Endothelial cell of umbilical vein (primary cell): Measurements from ENCODE around the gene PFDN6. TPM values are rescaled to one million over a fixed set of nuclear protein-coding genes. Genes with fewer than 3 reads are reported as not detected.

Experiments
- BruUV-seq: library from RNA; stranded (reverse); fragments of 400-500 nt; replicated peaks from 2 replicates; lab custom pipeline; 2021; lab: Mats Ljungman, UMichigan
- CTCF ChIA-PET: fragments of 300-600, 350-600 bp; sonication (Branson Sonifier 250); formaldehyde crosslinking; loops from one replicate; lab custom pipeline; 2021; ENCODE audit warnings: antibody characterized with exemption, inconsistent platforms; lab: Charles Lee
- POLR2A ChIA-PET: fragments of 300-600, 350-600 bp; sonication (Branson Sonifier 250); formaldehyde crosslinking; loops from one replicate; lab custom pipeline; 2021; ENCODE audit warnings: antibody characterized with exemption, inconsistent platforms; lab: Charles Lee
- DNase-seq: peaks from one replicate; pipeline ENCODE4 v3.0.0-alpha.2; 2011; ENCODE audit warnings: low read depth, low spot score
- FAIRE-seq: peaks from 2 replicates; lab custom pipeline; 2011; peaks lifted over from hg19 to GRCh38; lab: Jason Lieb, UNC
- H2AFZ ChIP-seq: 2 replicates; pipeline ENCODE4 v1.6.0; 2012; ENCODE audit warnings: low read depth, low read length, control low read depth, inconsistent platforms
- H3K27ac ChIP-seq: 2 replicates; pipeline ENCODE4 v1.5.1; 2011; ENCODE audit warnings: low read depth, mild to moderate bottlenecking, control low read depth, low read length, moderate library complexity; ENCODE audit not compliant: insufficient read depth
- H3K27me3 ChIP-seq, 2 experiments: 2 replicates each; pipeline versions ENCODE4 v1.6.0 to v1.6.1; 2011; ENCODE audit warnings: low read length in 2 of 2, mixed read lengths in 1 of 2; ENCODE audit not compliant: control insufficient read depth in 2 of 2, insufficient read depth in 2 of 2
- H3K36me3 ChIP-seq, 2 experiments: 2 replicates in 1 of 2; 3 replicates in 1 of 2; pipeline ENCODE4 v1.5.1; 2011; ENCODE audit warnings: low read length in 2 of 2, mild to moderate bottlenecking in 1 of 2, moderate library complexity in 1 of 2; ENCODE audit not compliant: control insufficient read depth in 2 of 2, insufficient read depth in 2 of 2; ENCODE audit errors: extremely low read depth in 1 of 2
- H3K4me1 ChIP-seq: 3 replicates; pipeline ENCODE4 v1.5.1; 2011; ENCODE audit warnings: mild to moderate bottlenecking, low read length; ENCODE audit not compliant: control insufficient read depth, insufficient read depth; ENCODE audit errors: extremely low read depth
- H3K4me2 ChIP-seq: 2 replicates; pipeline ENCODE4 v1.6.1; 2011; ENCODE audit warnings: low read length, control low read depth, mixed read lengths; ENCODE audit not compliant: insufficient read depth
- H3K4me3 ChIP-seq, 3 experiments: fragments of 200-600 bp in 1 of 3; sonication (generic), shearing (Covaris generic) in 1 of 3; replicated peaks in 1 of 3; 2 replicates each; pipeline ENCODE4 v1.5.1; 2011 to 2016; ENCODE audit warnings: control low read depth in 3 of 3, low read length in 3 of 3, mild to moderate bottlenecking in 2 of 3, inconsistent platforms in 1 of 3, low read depth in 1 of 3, moderate library complexity in 1 of 3; ENCODE audit not compliant: insufficient read depth in 1 of 3
- H3K79me2 ChIP-seq: 2 replicates; pipeline ENCODE4 v1.6.0; 2012; ENCODE audit warnings: low read length, inconsistent platforms; ENCODE audit not compliant: control insufficient read depth, insufficient read depth
- H3K9ac ChIP-seq: replicated peaks from 2 replicates; pipeline ENCODE3; 2011; ENCODE audit warnings: low read length, control low read depth; ENCODE audit not compliant: insufficient read depth; ENCODE audit errors: extremely low read depth
- H3K9me1 ChIP-seq: replicated peaks from 3 replicates; pipeline ENCODE4 v1.6.0; 2011; ENCODE audit warnings: mild to moderate bottlenecking, low read length; ENCODE audit not compliant: control insufficient read depth, insufficient read depth; ENCODE audit errors: extremely low read depth
- H3K9me3 ChIP-seq: replicated peaks from 2 replicates; pipeline ENCODE4 v1.5.1; 2012; ENCODE audit warnings: low read length, inconsistent platforms; ENCODE audit not compliant: control insufficient read depth, insufficient read depth
- H4K20me1 ChIP-seq: replicated peaks from 2 replicates; pipeline ENCODE3; 2011; ENCODE audit warnings: mild to moderate bottlenecking, low read length; ENCODE audit not compliant: control insufficient read depth, insufficient read depth; ENCODE audit errors: extremely low read depth
- EZH2 ChIP-seq: IDR thresholded peaks from 2 replicates; pipeline ENCODE4 v1.6.1; 2012; ENCODE audit warnings: borderline replicate concordance, low read depth, mild to moderate bottlenecking, moderate library complexity, low read length, inconsistent platforms; ENCODE audit not compliant: severe bottlenecking
- FOS ChIP-seq: IDR thresholded peaks from 2 replicates; pipeline ENCODE4 v1.6.1; 2011; ENCODE audit warnings: mild to moderate bottlenecking, low read length, moderate library complexity, borderline replicate concordance; ENCODE audit not compliant: insufficient read depth
- GATA2 ChIP-seq: IDR thresholded peaks from 2 replicates; pipeline ENCODE4 v1.7.0; 2011; ENCODE audit warnings: low read depth, mild to moderate bottlenecking, moderate library complexity, mixed read lengths, low read length; ENCODE audit not compliant: insufficient read length, insufficient read depth
- JUN ChIP-seq: IDR thresholded peaks from 2 replicates; pipeline ENCODE4 v1.6.1; 2011; ENCODE audit warnings: borderline replicate concordance, low read depth; ENCODE audit not compliant: insufficient read length, insufficient read depth
- MYC ChIP-seq: IDR thresholded peaks from one replicate; pipeline ENCODE4 v1.6.1; 2011; ENCODE audit warnings: mild to moderate bottlenecking, low read depth, low read length
- POLR2A ChIP-seq: IDR thresholded peaks from 2 replicates; pipeline ENCODE4 v1.6.1; 2012; ENCODE audit warnings: low read depth, mild to moderate bottlenecking, control low read depth, low read length
- POLR2AphosphoS5 ChIP-seq: IDR thresholded peaks from 2 replicates; pipeline ENCODE4 v1.6.1; 2012; ENCODE audit warnings: low read depth, mild to moderate bottlenecking, control low read depth, low read length, moderate library complexity; ENCODE audit not compliant: insufficient read depth
- dilution Hi-C: fragments of 300-500 bp; cut with MboI; formaldehyde crosslinking; loops from one replicate; pipeline ENCODE4 v1.15.0; 2019; ENCODE audit warnings: low sequenced_read_pairs; ENCODE audit not compliant: extremely low pct_ligation_motif_present
- intact Hi-C: fragments of 100-400 bp; cut with micrococcal nuclease; formaldehyde crosslinking; loops from one replicate; pipeline ENCODE4 v1.10.0; 2022
- microRNA-seq: library from miRNA; unstranded; fragments of <30 nt; microRNA quantifications from one replicate; pipeline ENCODE4 v1.2.0, GENCODE V29; 2021; ENCODE audit warnings: borderline number of aligned reads, borderline replicate concordance
- polyA plus RNA-seq, 4 experiments: library from polyadenylated mRNA; depleted of rRNA in 3 of 4; stranded (reverse) in 3 of 4; unstranded in 1 of 4; fragments of >200 nt; gene quantifications; 2 replicates each; pipeline versions ENCODE4 v1.2.1 to v1.2.3, GENCODE V29; 2011 to 2012; ENCODE audit warnings: missing spikeins in 1 of 4
- total RNA-seq: library from RNA; stranded (reverse); gene quantifications from 2 replicates; pipeline ENCODE4 v1.2.3, GENCODE V29; 2021

Gene PFDN6
- total and polyA plus RNA-seq, 2 donors (not counting 3 experiments of a cell fraction or from before 2014, with no cell fraction given): 31.0 to 63.5 TPM

- intact Hi-C loops: no loop called here
Measured at GRCh38 chr6:33336495-33336894, 47.1 kb downstream of the PFDN6 start.

GRCh38 chr6:33339193-33339592 is 49.8 kb downstream of the PFDN6 start:
- no peaks in the 10 kb centered on the region for H3K79me2 ChIP-seq
- no peaks in the 10 kb centered on the region for H3K9me3 ChIP-seq
- DNase-seq (no peak), FAIRE-seq (no peak)
- H3K9me1 ChIP-seq: no peaks in the 10 kb centered on the region
- no peaks in the 10 kb centered on the region for H3K4me1 ChIP-seq
- intact Hi-C loops: no loop called here
- POLR2A ChIA-PET: no interaction called here
- no peaks in the 10 kb centered on the region for H3K27me3 ChIP-seq
- no peak overlapping the region for H3K4me3 ChIP-seq
- no peak for TF ChIP-seq POLR2A
- no peak for TF ChIP-seq EZH2
- no peak for TF ChIP-seq MYC
- H3K27ac ChIP-seq: no peak overlapping the region
- no peaks in the 10 kb centered on the region for H3K36me3 ChIP-seq
- no peak overlapping the region for H3K9ac ChIP-seq
- no TSS peak for BruUV-seq
- no peak overlapping the region for H3K4me2 ChIP-seq
- CTCF ChIA-PET: interaction anchor here (0.6 to 1.1 kb wide), 2 partner anchors 23 to 211 kb away, joined by 4 to 5 read pairs; no protein-coding TSS in a partner anchor
- dilution Hi-C loops: no loop called here
- H4K20me1 ChIP-seq: no peaks in the 10 kb centered on the region
- no peak overlapping the region for H2AFZ ChIP-seq

More at GRCh38 chr6:33336495-33336894, 47.1 kb downstream of the PFDN6 start:
- DNase-seq (no peak), FAIRE-seq (no peak)
- H3K9ac ChIP-seq: no peak overlapping the region
- H3K27me3 ChIP-seq: no peaks in the 10 kb centered on the region
- H3K4me1 ChIP-seq: no peaks in the 10 kb centered on the region
- CTCF ChIA-PET: interaction anchor here (0.8 to 1.9 kb wide), 2 partner anchors 9 to 90 kb away, joined by 3 to 11 read pairs; no protein-coding TSS in a partner anchor
- H3K79me2 ChIP-seq: no peaks in the 10 kb centered on the region
- POLR2A ChIA-PET: no interaction called here
- H3K4me3 ChIP-seq: no peak overlapping the region
- H3K9me3 ChIP-seq: no peaks in the 10 kb centered on the region
- no TSS peak for BruUV-seq
- H4K20me1 ChIP-seq: no peaks in the 10 kb centered on the region
- no peak for TF ChIP-seq MYC
- no peak for TF ChIP-seq FOS
- TF ChIP-seq GATA2: no peak
- no peak for TF ChIP-seq POLR2A
- no peak for TF ChIP-seq EZH2
- no peak for TF ChIP-seq JUN
- TF ChIP-seq POLR2AphosphoS5: no peak
- dilution Hi-C loops: no loop called here
- H3K4me2 ChIP-seq: no peak overlapping the region
- no peak overlapping the region for H2AFZ ChIP-seq
- no peak overlapping the region for H3K27ac ChIP-seq
- no peaks in the 10 kb centered on the region for H3K36me3 ChIP-seq
- H3K9me1 ChIP-seq: no peaks in the 10 kb centered on the region

Small RNAs within 50 kb of the gene (microRNA-seq; reads per million reads assigned to microRNA genes)
- gene MIR6834 (not detected), gene MIR6873 (not detected)

Other genes starting within 250 kb of the PFDN6 start
- gene HLA-DPA1, start 216.0 kb upstream of the PFDN6 start, total RNA-seq: 11.4 TPM in 1 of 2 replicates, not detected in the other
- gene HLA-DPA1, start 216.0 kb upstream of the PFDN6 start, polyA plus RNA-seq: 18.9 and 23.2 TPM in 2 replicates
- gene HLA-DPB1, start 213.6 kb upstream of the PFDN6 start, total RNA-seq: 2.3 and 19.1 TPM in 2 replicates
- gene HLA-DPB1, start 213.6 kb upstream of the PFDN6 start, polyA plus RNA-seq: 26.1 and 38.0 TPM in 2 replicates
- gene COL11A2, start 97.1 kb upstream of the PFDN6 start, total RNA-seq: 1.3 and 1.7 TPM in 2 replicates
- 0.49 and 0.65 TPM in 2 replicates for gene COL11A2, start 97.1 kb upstream of the PFDN6 start, polyA plus RNA-seq
- gene RXRB, start 88.9 kb upstream of the PFDN6 start, total RNA-seq: 43.4 and 45.6 TPM in 2 replicates
- gene RXRB, start 88.9 kb upstream of the PFDN6 start, polyA plus RNA-seq: 44.4 and 48.1 TPM in 2 replicates
- gene SLC39A7, start 88.7 kb upstream of the PFDN6 start, total RNA-seq: 129 and 138 TPM in 2 replicates
- 92.2 and 99.8 TPM in 2 replicates for gene SLC39A7, start 88.7 kb upstream of the PFDN6 start, polyA plus RNA-seq
- 4.0 and 4.3 TPM in 2 replicates for gene HSD17B8, start 84.9 kb upstream of the PFDN6 start, total RNA-seq
- 8.2 and 8.4 TPM in 2 replicates for gene HSD17B8, start 84.9 kb upstream of the PFDN6 start, polyA plus RNA-seq
- 26.8 and 28.0 TPM in 2 replicates for gene RING1, start 81.1 kb upstream of the PFDN6 start, total RNA-seq
- 27.9 and 32.9 TPM in 2 replicates for gene RING1, start 81.1 kb upstream of the PFDN6 start, polyA plus RNA-seq
- 43.8 and 49.2 TPM in 2 replicates for gene VPS52, start 17.7 kb upstream of the PFDN6 start, total RNA-seq
- gene VPS52, start 17.7 kb upstream of the PFDN6 start, polyA plus RNA-seq: 112 and 132 TPM in 2 replicates
- gene RPS18, start 17.5 kb upstream of the PFDN6 start, total RNA-seq: 2,193 and 2,336 TPM in 2 replicates
- 4,861 and 5,541 TPM in 2 replicates for gene RPS18, start 17.5 kb upstream of the PFDN6 start, polyA plus RNA-seq
- 4.1 and 4.5 TPM in 2 replicates for gene B3GALT4, start 12.5 kb upstream of the PFDN6 start, total RNA-seq
- gene B3GALT4, start 12.5 kb upstream of the PFDN6 start, polyA plus RNA-seq: 5.6 and 7.6 TPM in 2 replicates
- gene WDR46, start 362 bp upstream of the PFDN6 start, total RNA-seq: 66.9 and 71.2 TPM in 2 replicates
- 53.9 and 61.4 TPM in 2 replicates for gene WDR46, start 362 bp upstream of the PFDN6 start, polyA plus RNA-seq
- 85.8 and 90.3 TPM in 2 replicates for gene RGL2, start 9.3 kb downstream of the PFDN6 start, total RNA-seq
- 87.7 and 101 TPM in 2 replicates for gene RGL2, start 9.3 kb downstream of the PFDN6 start, polyA plus RNA-seq
- 90.7 and 98.0 TPM in 2 replicates for gene TAPBP, start 24.5 kb downstream of the PFDN6 start, total RNA-seq
- 69.6 and 79.9 TPM in 2 replicates for gene TAPBP, start 24.5 kb downstream of the PFDN6 start, polyA plus RNA-seq
- 12.6 and 13.9 TPM in 2 replicates for gene ZBTB22, start 28.1 kb downstream of the PFDN6 start, total RNA-seq
- 15.4 and 16.5 TPM in 2 replicates for gene ZBTB22, start 28.1 kb downstream of the PFDN6 start, polyA plus RNA-seq
- 52.0 and 54.4 TPM in 2 replicates for gene DAXX, start 33.4 kb downstream of the PFDN6 start, total RNA-seq
- 19.2 and 20.5 TPM in 2 replicates for gene DAXX, start 33.4 kb downstream of the PFDN6 start, polyA plus RNA-seq
- gene KIFC1, start 102.2 kb downstream of the PFDN6 start, total RNA-seq: 63.4 and 65.9 TPM in 2 replicates
- 38.5 and 39.3 TPM in 2 replicates for gene KIFC1, start 102.2 kb downstream of the PFDN6 start, polyA plus RNA-seq
- gene PHF1, start 121.4 kb downstream of the PFDN6 start, total RNA-seq: 28.8 and 32.5 TPM in 2 replicates
- 53.1 and 62.6 TPM in 2 replicates for gene PHF1, start 121.4 kb downstream of the PFDN6 start, polyA plus RNA-seq
- gene CUTA, start 128.5 kb downstream of the PFDN6 start, total RNA-seq: 133 TPM in 2 replicates
- 202 and 241 TPM in 2 replicates for gene CUTA, start 128.5 kb downstream of the PFDN6 start, polyA plus RNA-seq
- 14.3 and 15.1 TPM in 2 replicates for gene SYNGAP1, start 130.5 kb downstream of the PFDN6 start, total RNA-seq
- 7.3 and 7.9 TPM in 2 replicates for gene SYNGAP1, start 130.5 kb downstream of the PFDN6 start, polyA plus RNA-seq
- gene ZBTB9, start 165.0 kb downstream of the PFDN6 start, total RNA-seq: 8.0 and 8.7 TPM in 2 replicates
- gene ZBTB9, start 165.0 kb downstream of the PFDN6 start, polyA plus RNA-seq: 4.7 and 4.9 TPM in 2 replicates